Stromal cell of bone marrow (primary cell): ENCODE measurements around the gene SF3A2.
A peak's percentile ranks its signal among the peaks of the same experiment; 100 is the strongest.
"Not testable (repeated sequence)": the region's sequence is repeated elsewhere in the genome, so short reads cannot be mapped to it uniquely, and the experiment has no call there.

ENCODE experiments used
- DNase-seq: peaks from one replicate; pipeline ENCODE4 v3.0.0-alpha.2; 2012; ENCODE audit warnings: low read depth

Gene SF3A2, protein sequence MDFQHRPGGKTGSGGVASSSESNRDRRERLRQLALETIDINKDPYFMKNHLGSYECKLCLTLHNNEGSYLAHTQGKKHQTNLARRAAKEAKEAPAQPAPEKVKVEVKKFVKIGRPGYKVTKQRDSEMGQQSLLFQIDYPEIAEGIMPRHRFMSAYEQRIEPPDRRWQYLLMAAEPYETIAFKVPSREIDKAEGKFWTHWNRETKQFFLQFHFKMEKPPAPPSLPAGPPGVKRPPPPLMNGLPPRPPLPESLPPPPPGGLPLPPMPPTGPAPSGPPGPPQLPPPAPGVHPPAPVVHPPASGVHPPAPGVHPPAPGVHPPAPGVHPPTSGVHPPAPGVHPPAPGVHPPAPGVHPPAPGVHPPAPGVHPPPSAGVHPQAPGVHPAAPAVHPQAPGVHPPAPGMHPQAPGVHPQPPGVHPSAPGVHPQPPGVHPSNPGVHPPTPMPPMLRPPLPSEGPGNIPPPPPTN

DNA sequence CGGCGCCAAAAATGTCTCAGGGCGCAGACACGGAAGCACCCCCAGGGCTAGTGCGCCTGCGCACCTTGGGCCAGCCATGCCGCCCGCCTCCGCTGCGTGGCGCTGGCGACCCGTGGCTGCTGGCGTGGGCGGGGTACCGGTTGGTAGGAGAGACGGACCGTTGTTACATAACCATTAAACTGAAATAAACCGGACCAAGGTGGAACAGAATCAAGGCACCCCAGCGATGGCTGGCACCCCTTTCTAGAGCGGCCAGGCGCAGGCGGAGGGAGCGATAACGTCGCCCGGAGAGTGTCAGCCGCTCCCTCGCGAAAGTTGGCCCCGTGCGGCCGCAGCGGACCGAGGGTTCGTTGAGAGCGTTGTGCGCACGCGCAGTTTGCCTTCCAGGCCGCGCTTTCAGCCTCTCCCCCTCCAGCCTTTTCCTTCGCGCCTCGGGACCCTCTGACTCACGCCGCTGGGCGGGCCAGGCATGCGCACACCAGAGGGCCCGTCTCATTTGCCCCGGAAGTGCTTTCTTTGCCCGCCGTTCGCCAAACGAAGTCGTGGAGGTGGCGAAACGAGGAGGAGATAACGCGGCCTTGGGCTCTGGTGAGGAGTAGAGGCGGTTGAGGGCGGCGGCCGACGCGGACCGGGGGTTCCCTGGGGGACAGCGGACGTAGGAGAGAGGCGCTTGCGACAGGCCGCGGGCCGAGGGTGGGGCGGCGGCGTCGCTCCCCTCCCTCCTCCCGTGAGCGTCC, at the start of gene SF3A2, which contains the start of gene PLEKHJ1:
Gene SF3A2 (plus strand): TSS at position 511 of the 737 bp plus-strand sequence. CDS start 6,595 bp downstream, outside the sequence.
Gene PLEKHJ1 (minus strand): TSS at position 16 of the 737 bp plus-strand sequence. CDS start 81 bp downstream, outside the sequence.
- DNase-seq, result peak; percentile 92

DNA sequence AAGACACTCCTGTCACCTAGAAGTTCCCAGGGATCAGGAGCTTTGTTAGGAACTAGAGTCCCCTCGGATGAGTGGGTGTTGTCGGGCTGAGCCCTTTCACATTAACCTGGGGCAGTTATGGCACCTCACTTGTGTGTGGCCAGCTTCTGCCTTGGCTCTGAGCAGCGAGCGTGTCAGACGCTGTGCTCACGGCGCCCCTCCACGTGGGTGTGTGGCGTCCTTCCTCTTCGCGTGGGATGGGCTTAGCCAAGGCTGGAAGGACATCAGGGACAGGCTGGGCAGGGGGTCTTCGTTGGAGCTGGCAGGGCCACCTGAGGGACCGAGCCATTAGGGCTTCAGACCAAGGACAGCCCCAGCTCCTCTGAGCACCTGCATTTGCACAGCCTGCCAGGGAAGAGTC, 49.5 kb upstream of the SF3A2 start:
- DNase-seq, result no peak

DNA sequence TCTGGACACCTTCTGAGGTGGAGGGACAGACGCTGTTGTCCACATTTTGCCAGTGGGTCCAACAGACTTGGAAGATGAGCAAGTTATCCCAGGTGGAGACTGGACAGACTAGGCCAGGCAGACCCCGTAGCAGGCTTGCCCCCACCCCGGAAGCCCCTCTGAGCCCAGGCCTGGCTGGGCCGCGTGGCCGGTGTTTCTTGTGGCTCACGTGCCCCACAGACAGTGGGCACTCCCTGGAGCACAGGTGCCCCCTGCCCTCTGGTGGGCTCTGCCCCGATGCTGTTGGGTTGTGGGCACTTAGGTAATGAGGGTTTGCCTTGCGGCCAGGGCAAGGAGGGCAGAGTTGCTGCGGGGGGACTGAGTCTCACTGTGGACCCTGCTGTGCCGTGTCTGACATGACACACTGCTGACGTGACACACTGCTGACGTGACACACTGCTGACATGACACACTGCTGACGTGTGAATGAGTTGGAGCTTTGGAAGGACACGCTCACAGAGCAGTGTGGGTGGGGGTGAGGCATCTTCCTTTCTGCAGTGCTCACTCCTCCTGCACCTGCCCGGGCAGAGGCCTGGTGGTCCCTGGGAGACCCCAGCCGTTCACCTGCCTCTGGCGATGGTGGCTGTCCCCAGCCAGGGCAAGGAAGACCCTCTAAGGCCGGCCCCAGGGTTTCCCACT, 47.8 kb upstream of the SF3A2 start:
- no peak for DNase-seq

DNA sequence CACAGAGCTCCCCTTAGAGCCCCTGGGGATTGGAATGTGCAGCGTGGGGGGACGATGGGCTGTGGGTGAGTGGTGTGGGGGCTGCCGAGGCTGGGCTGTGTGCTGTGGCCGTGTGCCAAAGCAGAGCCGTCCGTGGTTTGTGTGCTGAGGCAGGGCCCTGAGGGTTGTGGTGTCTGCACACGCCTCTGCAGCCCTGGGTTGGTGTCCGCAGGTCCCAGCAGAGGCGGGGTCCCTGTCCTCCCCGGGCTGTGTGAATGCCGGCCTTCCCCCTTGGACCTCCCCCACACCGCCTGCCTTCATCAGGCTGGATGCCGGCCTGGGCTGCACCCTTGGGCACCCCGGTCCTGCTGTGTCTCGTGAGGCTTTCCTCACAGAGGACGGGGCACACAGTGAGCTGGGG, 46.7 kb upstream of the SF3A2 start:
- no peak for DNase-seq

DNA sequence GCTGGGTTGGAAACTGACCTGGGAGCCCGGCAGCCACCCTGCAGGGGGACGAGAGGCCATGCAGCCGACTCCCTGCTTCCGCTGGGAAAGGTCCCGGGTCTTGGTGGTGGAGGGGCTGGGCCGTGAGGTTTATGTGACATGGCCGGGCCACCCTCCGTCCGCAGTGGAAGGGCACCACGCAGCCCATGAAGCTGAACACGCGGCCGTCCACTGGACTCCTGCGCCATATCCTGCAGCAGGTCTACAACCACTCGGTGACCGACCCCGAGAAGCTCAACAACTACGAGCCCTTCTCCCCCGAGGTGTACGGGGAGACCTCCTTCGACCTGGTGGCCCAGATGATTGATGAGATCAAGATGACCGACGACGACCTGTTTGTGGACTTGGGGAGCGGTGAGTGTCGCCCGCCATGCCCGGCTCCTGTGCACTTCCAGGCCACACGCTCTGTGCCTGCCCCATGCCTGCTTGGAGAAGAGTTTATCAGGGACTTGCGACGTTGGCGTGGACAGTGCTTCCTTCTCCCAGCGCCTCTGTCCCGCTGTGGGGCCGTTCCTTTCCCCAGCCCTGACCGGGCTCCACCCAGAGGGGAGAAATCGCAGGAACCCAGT, 45.7 kb upstream of the SF3A2 start:
- DNase-seq, result no peak

DNA sequence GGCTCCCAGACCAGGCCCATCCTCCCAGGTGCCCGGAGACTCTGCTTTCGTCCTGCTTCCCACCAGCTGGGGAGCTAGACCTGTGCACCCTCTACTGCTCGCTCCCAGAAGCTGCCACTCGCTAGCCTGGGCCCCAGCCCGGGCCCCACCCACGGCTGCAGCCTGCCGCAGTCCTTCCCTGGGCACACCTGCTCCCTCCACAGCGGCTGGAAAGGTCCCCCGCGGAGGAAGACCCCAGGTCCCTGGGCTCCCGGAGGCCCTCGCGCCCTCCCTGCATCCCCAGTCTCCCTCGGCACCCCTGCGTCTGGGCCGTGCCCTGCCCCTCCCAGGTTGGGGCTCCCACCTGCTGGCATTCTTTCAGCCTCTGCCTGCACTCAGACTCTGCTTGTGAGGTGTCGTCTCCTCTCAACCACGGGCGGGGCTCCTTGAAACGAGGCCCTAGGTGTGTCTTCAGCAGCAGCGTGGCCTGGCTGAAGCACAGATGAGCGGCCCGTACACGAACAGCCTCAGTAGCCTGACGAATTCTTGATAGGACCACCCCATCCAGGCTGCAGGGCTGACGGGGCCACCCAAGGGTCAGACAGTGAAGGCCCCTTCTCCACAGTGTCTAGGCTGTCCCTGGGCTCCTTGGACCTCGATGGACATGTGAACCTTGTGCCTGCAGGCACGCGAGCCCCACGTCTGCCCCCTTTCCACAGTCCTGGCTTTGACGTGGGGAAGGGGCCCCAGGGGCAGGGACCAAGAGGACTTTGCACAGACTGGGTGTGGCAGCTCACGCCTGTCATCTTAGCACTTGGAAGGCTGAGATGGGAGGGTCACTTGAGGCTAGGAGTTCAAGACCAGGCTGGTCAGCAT, 44.9 kb upstream of the SF3A2 start:
- DNase-seq, result no peak

DNA sequence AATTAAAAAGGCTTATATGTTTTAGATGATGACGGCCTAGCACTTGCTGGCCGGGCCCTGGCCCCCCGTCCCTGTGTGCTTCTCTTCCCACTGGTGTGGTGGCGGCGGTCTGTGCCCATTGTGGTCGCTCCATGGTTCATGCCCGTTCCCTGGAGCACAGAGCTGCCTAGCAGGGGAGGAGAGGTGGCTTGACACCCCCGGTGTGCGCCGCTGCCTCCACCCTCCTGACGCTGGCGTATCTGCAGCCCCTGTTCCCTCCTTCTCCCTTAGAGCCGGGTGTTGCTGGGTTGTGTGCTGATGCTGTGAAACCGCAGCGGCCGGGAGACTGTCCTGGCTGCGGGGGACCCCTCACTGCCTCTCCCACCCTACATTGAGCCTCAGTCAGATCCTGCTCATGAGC, 43.8 kb upstream of the SF3A2 start:
- no peak for DNase-seq

DNA sequence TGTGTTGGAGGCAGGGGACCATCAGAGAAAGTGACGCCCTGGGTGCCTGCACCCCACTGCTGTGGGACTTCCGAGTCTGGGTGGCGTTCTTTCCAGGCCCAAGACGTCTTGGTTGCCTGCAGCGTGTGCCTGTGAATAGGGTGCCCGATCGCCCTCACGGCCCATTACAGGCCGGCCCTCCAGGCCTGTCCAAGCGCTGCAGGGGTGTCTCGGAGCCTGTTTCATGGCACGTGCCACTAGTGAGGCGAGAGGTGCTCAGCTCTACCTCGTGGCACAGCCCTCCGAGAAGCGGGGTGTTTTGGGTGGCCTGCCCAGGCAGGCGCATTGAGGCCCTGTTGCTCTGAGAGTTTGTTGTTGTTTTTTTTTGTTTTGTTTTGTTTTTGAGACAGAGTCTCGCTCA, 42.8 kb upstream of the SF3A2 start:
- DNase-seq, result no peak

DNA sequence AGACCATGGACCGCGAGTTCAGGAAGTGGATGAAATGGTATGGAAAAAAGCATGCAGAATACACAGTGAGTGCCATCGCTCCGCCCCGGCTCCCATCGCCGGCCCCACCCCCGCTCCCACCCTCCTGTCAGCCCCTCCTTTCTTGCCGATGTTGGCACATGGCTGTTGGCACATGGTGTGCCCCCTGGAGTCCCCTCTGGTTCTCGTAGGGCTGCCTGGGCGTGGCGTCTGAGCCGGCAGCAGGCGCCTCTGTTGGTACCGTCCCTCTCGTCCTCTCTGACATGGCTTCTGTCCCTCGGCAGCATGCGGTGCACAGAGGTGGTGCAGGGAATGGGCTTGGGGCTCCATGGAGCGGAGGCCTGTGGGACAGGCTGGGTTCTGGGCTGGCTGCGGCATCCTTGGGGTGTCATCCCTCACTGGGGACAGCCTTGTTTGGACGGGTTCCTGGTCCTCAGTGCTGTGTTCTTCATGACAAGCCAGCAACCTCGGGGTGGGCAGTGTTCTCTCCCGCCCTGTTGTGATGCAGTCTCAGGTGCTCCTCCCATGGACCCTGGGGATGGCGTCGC, 42.0 kb upstream of the SF3A2 start:
- DNase-seq, result no peak

DNA sequence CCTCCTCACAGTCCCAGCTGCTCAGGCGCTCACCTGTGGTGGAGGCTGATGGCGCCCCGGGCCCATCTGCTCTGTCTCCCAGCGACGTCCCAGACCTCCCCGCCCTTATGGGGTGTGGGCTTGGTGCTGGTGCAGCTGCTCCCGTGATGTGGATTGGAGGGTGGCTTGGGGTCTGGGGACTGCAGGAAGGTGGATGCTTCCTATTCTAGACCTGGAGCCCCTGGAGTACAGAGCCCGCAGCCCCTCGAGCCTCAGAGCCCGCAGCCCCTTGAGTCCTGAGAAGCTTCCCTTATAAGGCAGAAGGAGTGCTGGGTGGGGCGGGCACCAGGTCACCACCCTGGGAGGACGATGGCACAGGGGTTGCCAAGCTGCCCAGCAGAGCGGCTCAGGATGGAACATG, 41.3 kb upstream of the SF3A2 start:
- DNase-seq, result no peak

DNA sequence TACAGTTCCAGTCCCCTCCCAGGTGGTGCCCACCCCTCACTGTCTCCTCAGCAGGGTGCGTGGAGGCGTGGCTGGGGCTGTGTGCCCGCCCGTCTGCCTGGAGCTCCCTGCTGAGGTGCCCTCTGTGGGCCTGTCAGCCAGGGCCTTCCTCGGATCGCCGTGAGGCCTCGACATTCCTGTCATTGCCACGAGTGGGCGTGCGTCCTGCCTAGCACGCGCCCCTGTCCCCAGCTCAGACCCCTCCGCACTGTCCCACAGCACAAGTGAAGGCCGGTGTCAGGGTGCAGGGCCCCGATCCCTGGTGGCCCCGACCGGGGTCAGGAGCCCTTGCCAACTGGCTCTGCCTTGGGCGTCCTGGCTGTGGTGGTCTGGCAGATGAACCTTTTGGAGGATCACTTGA, 40.7 kb upstream of the SF3A2 start:
- DNase-seq, result no peak

DNA sequence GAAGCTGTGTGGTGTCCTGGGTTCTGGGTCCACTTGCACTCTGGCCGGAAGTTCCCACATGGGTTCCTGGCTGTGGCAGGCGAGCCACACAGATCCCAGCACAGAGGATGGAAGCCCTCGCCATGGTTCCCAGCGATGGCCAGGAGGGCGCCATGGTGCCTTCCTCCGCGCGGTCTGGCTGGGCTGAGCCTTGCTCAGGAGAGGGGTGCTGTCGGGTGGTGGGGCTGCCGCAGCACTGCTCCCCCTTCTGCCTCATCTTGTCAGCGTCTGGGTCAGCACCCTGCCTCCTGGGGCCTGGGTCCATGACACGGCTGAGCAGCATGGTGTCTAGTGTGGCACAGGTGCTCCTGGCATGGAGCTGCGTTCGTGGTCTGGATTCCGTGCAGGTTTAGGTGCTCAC, 39.4 kb upstream of the SF3A2 start:
- DNase-seq, result no peak

DNA sequence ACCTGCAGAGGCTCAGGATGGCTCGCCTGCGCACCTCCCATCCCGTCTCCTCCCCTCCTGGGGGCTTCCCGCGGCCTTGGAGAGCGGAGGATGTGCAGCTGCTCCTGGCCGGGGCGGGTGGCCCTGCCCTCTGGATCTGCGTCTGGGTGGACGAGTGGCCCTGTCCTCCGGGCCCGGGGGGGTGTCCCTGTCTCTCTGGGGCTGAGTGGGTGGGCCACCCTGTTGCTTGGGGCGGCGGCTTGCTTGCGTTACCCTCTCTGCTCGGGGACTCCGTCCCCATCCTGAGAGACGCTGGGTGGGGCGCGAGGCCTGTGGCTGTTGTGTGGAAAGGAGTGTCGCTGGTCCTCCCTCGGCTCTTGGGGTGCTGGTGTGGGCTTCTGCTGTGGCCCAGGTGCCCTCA, 38.3 kb upstream of the SF3A2 start:
- DNase-seq, result no peak

DNA sequence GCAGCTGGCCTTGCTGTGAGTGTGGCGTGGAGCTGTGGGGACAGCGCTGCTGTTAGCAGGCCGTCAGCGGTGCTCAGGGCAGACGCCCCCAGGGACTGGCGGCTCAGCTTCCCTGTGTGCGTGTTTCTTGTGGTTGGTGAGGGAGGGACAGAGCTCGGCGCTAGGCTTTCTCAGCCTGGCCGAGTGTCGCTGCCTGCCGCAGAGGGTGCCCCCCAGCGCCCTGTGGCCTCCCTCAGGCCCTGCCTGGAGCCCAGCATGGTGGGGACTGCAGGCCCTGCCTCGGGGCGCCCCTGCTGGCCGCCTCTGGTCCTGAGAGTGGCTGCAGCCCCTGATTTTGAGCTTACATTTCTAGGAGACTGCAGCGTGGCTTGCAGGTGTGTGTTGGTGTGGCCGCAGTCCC, 37.4 kb upstream of the SF3A2 start:
- no peak for DNase-seq

DNA sequence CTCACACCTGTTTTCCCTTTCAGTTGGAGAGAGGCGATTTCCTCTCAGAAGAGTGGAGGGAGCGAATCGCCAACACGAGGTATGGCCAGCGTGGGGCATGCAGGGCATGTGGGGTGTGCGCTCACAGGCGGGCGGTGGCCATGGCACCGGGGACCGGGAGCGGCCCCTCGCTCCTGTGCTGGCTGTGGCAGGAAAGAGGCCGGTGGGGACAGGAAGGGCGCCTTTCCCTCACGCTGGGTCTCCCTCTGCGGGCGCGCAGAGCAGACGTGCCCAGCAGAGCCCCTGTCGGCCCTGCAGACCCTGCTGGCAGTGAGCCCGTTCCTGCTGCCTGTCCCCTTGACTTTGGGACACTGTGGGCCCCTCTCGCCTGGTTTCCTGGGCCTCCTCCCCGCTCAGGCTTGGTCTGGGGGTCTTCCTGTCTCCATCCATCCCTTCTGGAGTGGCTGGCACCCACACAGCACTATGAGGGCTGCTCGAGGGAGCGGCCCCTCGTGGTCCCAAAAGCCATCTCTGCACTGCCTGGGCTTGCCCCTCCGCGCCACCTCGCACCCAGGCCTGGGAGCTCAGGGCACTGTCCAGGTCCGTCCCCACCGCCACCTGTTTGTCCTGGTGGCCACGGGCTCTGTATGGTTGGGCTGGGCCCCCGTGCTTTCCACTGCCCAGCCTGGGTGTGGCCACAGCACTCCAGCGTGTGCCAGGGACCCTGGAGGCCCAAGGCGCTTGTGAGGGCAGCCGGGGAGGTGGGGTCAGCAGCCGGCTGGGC, 36.6 kb upstream of the SF3A2 start:
- no peak for DNase-seq

DNA sequence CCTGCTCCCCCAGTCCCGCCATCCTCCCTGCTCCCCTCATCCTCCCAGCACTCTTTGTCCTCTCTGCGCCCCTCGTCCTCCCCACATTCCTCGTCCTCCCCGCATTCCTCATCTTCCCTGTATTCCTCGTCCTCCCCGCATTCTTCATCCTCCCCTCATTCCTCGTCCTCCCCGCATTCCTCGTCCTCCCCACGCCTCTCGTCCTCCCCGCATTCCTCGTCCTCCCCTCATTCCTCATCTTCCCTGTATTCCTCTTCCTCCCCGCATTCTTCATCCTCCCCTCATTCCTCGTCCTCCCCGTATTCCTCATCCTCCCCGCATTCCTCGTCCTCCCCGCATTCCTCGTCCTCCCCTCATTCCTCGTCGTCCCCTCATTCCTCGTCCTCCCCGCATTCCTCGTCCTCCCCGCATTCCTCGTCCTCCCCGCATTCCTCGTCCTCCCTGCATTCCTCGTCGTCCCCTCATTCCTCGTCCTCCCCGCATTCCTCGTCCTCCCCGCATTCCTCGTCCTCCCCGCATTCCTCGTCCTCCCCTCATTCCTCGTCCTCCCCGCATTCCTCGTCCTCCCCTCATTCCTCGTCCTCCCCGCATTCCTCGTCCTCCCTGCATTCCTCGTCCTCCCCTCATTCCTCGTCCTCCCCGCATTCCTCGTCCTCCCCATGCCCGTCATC, 35.9 kb upstream of the SF3A2 start:
- not testable (repeated sequence) for DNase-seq

DNA sequence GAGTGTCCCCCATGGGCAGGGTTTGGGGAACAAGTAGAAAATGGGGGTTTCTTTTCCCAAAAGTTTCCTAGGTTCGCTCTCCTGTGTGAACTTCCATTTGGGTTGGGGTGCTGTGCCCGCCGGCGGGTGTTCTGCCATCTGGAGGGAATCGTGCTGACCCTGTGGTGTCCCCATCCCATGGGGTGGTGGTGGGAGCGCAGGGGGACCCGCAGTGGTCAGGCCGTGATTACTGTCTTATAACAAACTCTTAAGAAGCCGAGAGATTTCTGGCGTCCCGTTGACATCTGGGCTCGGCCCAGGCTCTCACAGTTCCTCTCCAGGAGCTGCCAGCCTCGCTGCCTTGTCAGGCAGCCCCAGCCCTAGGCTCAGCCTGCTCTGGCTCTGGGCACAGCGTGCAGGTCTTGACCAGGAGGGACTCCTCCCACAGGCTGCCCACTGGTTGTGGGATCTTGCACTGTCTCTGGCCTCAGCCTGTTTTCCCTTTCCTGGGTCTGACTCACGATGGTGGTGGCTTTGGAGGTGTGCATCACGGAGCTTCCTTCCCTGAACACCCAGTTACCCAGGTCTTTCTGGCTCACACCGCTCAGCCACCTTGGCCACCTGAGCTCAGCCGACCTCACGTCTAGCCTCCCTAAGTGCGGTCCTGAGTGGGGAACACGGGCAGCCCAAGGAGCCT, 35.0 kb upstream of the SF3A2 start:
- no peak for DNase-seq

DNA sequence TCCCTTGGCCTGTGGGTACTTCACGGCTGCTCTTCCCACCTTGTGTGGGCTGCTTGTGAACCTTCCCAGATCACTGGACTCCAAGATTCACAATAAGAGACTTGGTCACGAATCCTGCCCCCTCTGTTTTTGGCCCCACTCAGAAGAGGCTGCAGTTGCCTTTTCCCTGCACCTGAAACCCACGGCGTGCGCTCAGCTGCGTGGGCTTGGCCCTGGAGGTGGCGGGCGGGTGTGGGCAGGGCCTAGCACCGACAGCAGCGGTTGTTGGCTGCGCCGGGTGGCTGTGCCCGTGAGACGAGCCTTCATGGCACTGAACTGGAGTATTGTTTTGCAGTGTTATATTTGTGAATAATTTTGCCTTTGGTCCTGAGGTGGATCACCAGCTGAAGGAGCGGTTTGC, 34.3 kb upstream of the SF3A2 start:
- no peak for DNase-seq

DNA sequence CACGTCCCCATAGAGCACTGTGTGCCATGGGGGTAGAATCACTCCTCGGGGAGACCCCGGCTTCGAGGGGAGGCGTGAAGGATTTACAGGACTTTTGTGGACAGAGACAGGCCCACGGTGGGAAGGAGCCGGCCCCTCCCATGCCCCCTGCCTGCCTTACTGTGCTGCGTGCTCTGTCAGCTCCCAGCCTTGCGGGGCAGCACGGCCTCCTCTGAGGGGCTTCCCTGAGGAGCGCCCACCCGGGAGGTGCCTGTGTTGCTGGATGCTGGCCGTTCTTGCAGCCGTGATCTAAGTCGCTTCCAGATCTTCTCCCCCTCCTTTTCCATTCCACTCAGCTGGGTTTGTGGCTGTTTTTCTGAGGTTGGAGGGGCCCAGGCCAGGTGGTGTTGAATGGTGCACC, 29.6 kb upstream of the SF3A2 start:
- no peak for DNase-seq
